Liver (tissue), 3 donors: ENCODE data around the gene RPL5.
"Not testable (repeated sequence)": the region's sequence is repeated elsewhere in the genome, so short reads cannot be mapped to it uniquely, and the experiment has no call there.

Experiments used
- CTCF ChIP-seq: fragments of 150-350 bp; IDR thresholded peaks from 2 replicates; pipeline ENCODE4 v1.5.1; 2017; ENCODE audit warnings: improper control_type of control experiment, low read depth, low read length; ENCODE audit not compliant: missing input control
- GABPA ChIP-seq, 2 donors: IDR thresholded peaks in 1 of 2; conservative IDR thresholded peaks in 1 of 2; 2 replicates each; pipeline ENCODE4 v1.6.1; 2016; ENCODE audit warnings: antibody characterized with exemption in 2 of 2, mild to moderate bottlenecking in 1 of 2, moderate library complexity in 1 of 2
- HNF4A ChIP-seq, 2 donors: conservative IDR thresholded peaks; 2 replicates each; pipeline ENCODE4 v1.6.1; 2016; ENCODE audit warnings: antibody characterized with exemption in 2 of 2, mild to moderate bottlenecking in 2 of 2
- NR2F2 ChIP-seq: IDR thresholded peaks from 2 replicates; pipeline ENCODE4 v1.6.1; 2016; ENCODE audit warnings: antibody characterized with exemption
- REST ChIP-seq: IDR thresholded peaks from 2 replicates; pipeline ENCODE4 v1.6.1; 2016; ENCODE audit warnings: antibody characterized with exemption, mild to moderate bottlenecking
- RXRA ChIP-seq, 2 donors: IDR thresholded peaks; 2 replicates each; pipeline ENCODE4 v1.6.1; 2017 to 2018; ENCODE audit warnings: antibody characterized with exemption in 2 of 2, mild to moderate bottlenecking in 1 of 2
- TAF1 ChIP-seq: conservative IDR thresholded peaks from 2 replicates; pipeline ENCODE4 v1.6.1; 2016; ENCODE audit warnings: antibody characterized with exemption, mild to moderate bottlenecking
- donor health status: healthy.
- donor health status: healthy.

GRCh38 chr1:92783550-92783949, 48.3 kb upstream of the RPL5 start:
- not testable (repeated sequence) for TF ChIP-seq CTCF; NR2F2; HNF4A (conservative IDR thresholded peaks at IDR 0.05); GABPA (IDR thresholded peaks at IDR 0.05 in 1 of 2, conservative IDR thresholded peaks at IDR 0.05 in 1 of 2); REST; TAF1; RXRA (IDR thresholded peaks at IDR 0.05)
